KG1 (cell line): Measurements from ENCODE around the gene MASP1.

ENCODE experiments used
- DNase-seq: peaks from one replicate; lab custom pipeline; 2025; lab: John Stamatoyannopoulos, UW

Gene MASP1

DNA sequence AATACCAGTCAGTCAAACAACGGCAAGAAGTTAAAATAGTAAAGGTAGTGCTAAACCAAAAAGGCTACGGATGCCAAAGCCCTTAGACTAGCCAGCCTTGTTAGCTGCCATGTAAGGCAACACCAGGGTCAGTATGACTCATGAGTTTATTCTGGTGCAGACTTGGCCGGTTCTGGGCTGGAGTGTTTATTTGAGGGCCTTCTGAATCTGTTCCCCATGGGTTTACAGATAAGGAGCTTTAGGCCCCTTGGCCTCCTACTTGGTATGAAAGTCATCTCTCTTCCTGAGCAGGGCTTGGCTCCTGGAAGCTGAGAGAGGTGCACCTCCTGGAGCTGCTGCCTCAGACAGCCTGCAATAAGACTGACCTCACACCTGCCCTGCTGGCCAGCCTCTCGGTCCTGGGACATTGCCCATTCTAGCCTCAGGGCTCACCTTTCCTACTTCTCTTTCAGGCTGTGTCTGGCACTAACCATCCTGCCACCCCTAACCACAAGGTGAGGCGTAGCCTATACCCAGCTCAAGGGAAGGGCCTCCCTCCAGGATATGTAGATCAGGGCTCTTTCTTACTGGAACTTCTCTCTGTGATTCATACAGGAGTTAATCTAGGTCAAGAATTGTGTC is 104.6 kb downstream of the MASP1 start:
- no peak for DNase-seq

DNA sequence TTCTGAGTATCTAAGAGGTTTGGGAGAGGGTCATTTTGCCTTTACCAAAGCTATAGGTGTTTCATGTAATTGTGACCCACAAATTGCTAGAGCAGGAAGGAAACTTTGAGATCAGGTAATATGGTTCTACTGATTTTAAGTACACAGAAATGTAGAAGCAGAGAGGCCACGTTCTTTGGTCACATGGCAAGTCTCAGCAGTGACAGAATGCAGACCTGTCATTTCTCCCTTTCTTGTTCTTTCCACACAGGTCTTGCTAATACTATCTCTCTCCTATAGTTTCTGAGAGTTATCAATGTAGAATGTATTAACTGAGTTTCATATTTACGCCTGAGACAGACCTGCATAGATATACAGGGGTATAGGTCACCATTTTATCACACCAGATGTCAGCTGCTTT is 105.2 kb downstream of the MASP1 start:
- no peak for DNase-seq

DNA sequence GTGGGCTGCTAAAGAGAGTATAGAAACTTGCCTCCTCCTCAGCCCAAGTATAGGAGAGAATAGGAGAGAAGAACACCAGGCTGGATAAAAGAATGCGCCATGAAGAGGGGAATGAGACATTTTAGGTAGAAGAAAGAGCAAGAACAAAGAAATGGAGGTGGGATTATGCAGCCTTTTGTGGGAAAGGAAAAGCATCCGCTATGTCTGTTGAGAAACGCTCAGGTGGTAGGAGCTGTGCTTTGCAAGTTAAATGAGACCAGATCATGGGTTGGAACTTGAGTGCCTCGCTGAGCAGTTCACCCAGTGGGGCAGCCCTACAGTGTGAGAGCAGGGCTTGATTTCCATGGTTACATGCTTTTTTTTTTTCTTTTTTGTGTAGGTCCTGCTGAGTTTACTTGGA is 105.8 kb downstream of the MASP1 start:
- DNase-seq, result no peak
